ENCODE measurements around the gene TPRG1L. TPM values are rescaled to one million over a fixed set of nuclear protein-coding genes. Genes with fewer than 3 reads are reported as not detected.
"Not testable (repeated sequence)": the region's sequence is repeated elsewhere in the genome, so short reads cannot be mapped to it uniquely, and the experiment has no call there.

Gene TPRG1L
- total RNA-seq, 3 donors from 2014 or later (not counting 1 experiment from before 2014, with no cell fraction given) = 36.2 to 46.7 (median 37.9) TPM

DNA sequence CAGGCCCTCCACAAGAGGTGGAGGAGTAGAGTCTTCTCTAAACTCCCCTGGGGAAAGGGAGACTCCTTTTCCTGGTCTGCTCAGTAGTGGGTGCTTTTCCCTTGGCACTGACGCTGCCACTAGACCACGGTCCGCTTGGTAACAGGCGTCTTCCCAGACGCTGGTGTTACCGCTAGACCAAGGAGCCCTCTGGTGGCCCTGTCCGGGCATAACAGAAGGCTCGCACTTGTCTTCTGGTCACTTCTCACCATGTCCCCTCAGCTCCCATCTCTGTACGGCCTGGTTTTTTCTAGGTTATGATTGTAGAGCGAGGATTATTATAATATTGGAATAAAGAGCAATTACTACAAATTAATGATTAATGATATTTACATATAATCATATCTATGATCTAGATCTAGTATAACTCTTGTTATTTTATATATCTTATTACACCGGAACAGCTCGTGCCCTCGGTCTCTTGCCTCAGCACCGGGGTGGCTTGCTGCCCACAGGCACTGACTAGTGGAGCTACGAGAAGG, 3.6 kb upstream of the TPRG1L start:
- TF ChIP-seq, protein P1, sequence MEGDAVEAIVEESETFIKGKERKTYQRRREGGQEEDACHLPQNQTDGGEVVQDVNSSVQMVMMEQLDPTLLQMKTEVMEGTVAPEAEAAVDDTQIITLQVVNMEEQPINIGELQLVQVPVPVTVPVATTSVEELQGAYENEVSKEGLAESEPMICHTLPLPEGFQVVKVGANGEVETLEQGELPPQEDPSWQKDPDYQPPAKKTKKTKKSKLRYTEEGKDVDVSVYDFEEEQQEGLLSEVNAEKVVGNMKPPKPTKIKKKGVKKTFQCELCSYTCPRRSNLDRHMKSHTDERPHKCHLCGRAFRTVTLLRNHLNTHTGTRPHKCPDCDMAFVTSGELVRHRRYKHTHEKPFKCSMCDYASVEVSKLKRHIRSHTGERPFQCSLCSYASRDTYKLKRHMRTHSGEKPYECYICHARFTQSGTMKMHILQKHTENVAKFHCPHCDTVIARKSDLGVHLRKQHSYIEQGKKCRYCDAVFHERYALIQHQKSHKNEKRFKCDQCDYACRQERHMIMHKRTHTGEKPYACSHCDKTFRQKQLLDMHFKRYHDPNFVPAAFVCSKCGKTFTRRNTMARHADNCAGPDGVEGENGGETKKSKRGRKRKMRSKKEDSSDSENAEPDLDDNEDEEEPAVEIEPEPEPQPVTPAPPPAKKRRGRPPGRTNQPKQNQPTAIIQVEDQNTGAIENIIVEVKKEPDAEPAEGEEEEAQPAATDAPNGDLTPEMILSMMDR (IDR thresholded peaks at IDR 0.05) = peak; percentile 63
- DNase-seq = peak in 1 of 2 donors; percentile 40
- H3K4me1 ChIP-seq (ENCODE audit: control insufficient read depth, insufficient read depth, low read length) = peaks cover 38% of the 10 kb centered on the region
- H3K9me3 ChIP-seq (ENCODE audit: control insufficient read depth, insufficient read depth, low read length); H3K36me3 Mint-ChIP-seq; ATAC-seq; intact Hi-C loops (cut with micrococcal nuclease); H3K27me3 ChIP-seq (ENCODE audit: control insufficient read depth, insufficient read depth, low read length); H3K27me3 Mint-ChIP-seq (ENCODE audit: low read depth in 2 of 2); H3K27ac ChIP-seq (ENCODE audit: low read length); H3K4me3 ChIP-seq (ENCODE audit: low read length); H3K9me3 Mint-ChIP-seq; H3K36me3 ChIP-seq (ENCODE audit: control insufficient read depth, insufficient read depth, low read length): not testable (repeated sequence)
- peak overlapping the region; percentile 56 for H3K4me3 Mint-ChIP-seq
- 77% methylated on average over 5 of the region's 15 CpGs for WGBS (ENCODE audit: insufficient coverage)
- peak overlapping the region in 1 of 2 donors; percentile 19 for H3K27ac Mint-ChIP-seq
- peaks cover 50 to 51% of the 10 kb centered on the region in 2 donors for H3K4me1 Mint-ChIP-seq

DNA sequence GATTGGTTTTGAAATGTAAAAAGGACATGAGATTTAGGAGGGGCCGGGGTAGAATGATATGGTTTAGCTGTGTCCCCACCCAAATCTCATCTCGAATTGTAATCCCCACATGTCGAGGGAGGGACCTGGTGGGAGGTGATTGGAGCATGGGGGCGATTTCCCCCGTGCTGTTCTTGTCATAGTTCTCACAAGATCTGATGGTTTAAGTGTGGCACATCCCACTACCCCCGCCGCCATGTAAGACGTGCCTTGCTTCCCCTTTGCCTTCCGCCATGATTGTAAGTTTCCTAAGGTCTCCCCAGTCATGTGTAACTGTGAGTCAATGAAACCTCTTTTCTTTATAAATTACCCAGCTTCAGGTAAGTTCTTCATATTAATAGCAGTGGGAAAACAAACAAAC, 2.7 kb upstream of the TPRG1L start:
- H3K9me3 ChIP-seq (ENCODE audit: control insufficient read depth, insufficient read depth, low read length); intact Hi-C loops (cut with micrococcal nuclease); ATAC-seq; H3K4me3 ChIP-seq (ENCODE audit: low read length); H3K27me3 Mint-ChIP-seq (ENCODE audit: low read depth in 2 of 2); H3K36me3 ChIP-seq (ENCODE audit: control insufficient read depth, insufficient read depth, low read length); H3K36me3 Mint-ChIP-seq; H3K27ac ChIP-seq (ENCODE audit: low read length); H3K27me3 ChIP-seq (ENCODE audit: control insufficient read depth, insufficient read depth, low read length); H3K9me3 Mint-ChIP-seq; DNase-seq: not testable (repeated sequence)
- H3K4me1 ChIP-seq (ENCODE audit: control insufficient read depth, insufficient read depth, low read length) = peaks cover 38% of the 10 kb centered on the region
- peak overlapping the region; percentile 83 for H3K4me3 Mint-ChIP-seq
- H3K4me1 Mint-ChIP-seq = peaks cover 50 to 53% of the 10 kb centered on the region in 2 donors
- peak overlapping the region; percentile 94 to 99 for H3K27ac Mint-ChIP-seq
- WGBS (ENCODE audit: insufficient coverage) = 91% methylated on average over 9 of the region's 9 CpGs

DNA sequence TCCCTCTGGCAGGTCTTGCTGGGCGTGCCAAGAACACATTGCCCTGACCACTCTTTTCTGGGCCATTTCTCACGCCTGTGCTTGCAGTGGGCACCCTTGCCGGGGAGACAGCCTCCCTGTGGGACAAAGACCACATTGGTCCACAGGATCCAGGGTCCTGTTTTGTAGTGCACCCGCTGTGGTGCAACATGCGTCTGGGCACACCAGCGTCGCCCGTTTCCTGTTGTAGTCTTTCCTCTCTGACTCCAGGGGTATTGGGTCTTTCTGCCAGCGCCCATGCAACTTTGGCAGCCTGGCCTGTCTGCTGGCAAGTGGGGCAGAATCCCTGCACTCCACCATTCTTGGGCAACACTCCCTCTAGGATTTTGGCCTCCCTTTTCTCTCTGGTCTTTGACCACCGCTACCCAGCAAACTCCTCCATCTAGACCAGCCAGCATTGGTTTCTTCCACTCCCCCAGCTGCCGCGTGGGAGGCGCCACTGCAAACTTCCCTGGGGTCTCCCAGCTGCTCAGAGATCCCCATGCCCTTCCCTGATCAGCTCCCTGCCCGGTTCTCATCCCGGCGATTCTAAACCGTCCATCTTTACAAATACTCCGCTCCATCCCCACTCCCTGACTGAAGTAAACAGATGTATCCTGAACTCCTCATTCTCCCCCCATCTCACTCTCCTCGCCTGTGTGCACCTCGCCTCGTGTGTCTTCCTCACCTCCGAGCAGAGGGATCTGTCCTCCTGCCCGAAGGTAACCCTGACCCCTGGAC, 1.2 kb upstream of the TPRG1L start:
- Mint-ChIP-seq H3K9me3 (no peaks in the 10 kb centered on the region), H3K27me3 (ENCODE audit: low read depth in 2 of 2) (no peaks in the 10 kb centered on the region), H3K27ac (peak overlapping the region; percentile 94 to 99), H3K4me1 (peaks cover 50 to 53% of the 10 kb centered on the region in 2 donors), H3K4me3 (peak overlapping the region; percentile 99), H3K36me3 (no peaks in the 10 kb centered on the region)
- Histone ChIP-seq H3K27ac (ENCODE audit: low read length) (no peak overlapping the region), H3K9me3 (ENCODE audit: control insufficient read depth, insufficient read depth, low read length) (no peaks in the 10 kb centered on the region), H3K4me3 (ENCODE audit: low read length) (peak overlapping the region; percentile 91), H3K27me3 (ENCODE audit: control insufficient read depth, insufficient read depth, low read length) (no peaks in the 10 kb centered on the region), H3K4me1 (ENCODE audit: control insufficient read depth, insufficient read depth, low read length) (peaks cover 37% of the 10 kb centered on the region), H3K36me3 (ENCODE audit: control insufficient read depth, insufficient read depth, low read length) (peaks cover 11% of the 10 kb centered on the region)
- DNase-seq = peak in 1 of 2 donors; percentile 23
- ATAC-seq = no peak
- WGBS (ENCODE audit: insufficient coverage) = 40% methylated on average over 23 of the region's 23 CpGs
- TF ChIP-seq, protein P1 (IDR thresholded peaks at IDR 0.05) = no peak
- intact Hi-C loops (cut with micrococcal nuclease) = no loop called here

DNA sequence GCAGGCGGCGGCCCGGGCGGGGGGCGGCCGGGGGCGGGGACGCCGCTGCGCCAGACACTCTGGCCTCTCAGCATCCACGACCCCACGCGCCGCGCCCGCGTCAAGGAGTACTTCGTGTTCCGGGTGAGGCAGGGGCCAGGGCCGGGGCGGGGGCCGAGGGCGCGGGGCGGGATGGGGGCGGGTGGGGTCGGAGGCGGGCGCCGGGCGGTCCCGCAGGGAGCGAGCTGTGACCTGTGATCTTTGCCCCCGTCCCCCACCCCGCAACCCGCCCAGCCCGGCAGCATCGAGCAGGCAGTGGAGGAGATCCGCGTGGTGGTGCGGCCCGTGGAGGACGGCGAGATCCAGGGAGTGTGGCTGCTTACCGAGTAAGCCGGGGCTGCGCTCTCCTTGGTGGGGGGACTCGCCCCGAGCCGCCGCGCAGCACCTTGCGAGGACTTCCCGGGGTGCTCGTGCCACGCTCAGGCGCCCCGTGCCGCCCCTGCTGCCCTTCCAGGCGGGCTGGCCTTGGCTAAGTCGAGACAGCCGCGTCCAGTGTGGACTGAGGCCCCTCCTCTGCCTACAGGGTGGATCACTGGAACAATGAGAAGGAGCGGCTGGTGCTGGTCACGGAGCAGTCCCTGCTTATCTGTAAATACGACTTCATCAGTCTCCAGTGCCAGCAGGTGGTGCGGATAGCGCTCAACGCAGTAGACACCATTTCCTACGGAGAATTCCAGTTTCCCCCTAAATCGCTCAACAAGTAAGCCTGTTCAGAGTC, 514 bp downstream of the TPRG1L start:
- Mint-ChIP-seq H3K27me3 (ENCODE audit: low read depth in 2 of 2) (no peaks in the 10 kb centered on the region), H3K4me1 (peaks cover 41 to 49% of the 10 kb centered on the region in 2 donors), H3K9me3 (no peaks in the 10 kb centered on the region), H3K27ac (peak overlapping the region; percentile 94 to 99), H3K36me3 (no peaks in the 10 kb centered on the region), H3K4me3 (peak overlapping the region; percentile 99)
- WGBS (ENCODE audit: insufficient coverage) = 6% methylated on average over 71 of the region's 71 CpGs
- H3K9me3 ChIP-seq (ENCODE audit: control insufficient read depth, insufficient read depth, low read length) = no peaks in the 10 kb centered on the region
- H3K27ac ChIP-seq (ENCODE audit: low read length) = peak overlapping the region; percentile 8
- DNase-seq = peak; percentile 31 to 61
- peaks cover 28% of the 10 kb centered on the region for H3K4me1 ChIP-seq (ENCODE audit: control insufficient read depth, insufficient read depth, low read length)
- peak overlapping the region; percentile 34 for H3K4me3 ChIP-seq (ENCODE audit: low read length)
- H3K36me3 ChIP-seq (ENCODE audit: control insufficient read depth, insufficient read depth, low read length) = peaks cover 19% of the 10 kb centered on the region
- peak in 2 of 3 donors; percentile 6 to 40 for ATAC-seq
- TF ChIP-seq, protein P1 (IDR thresholded peaks at IDR 0.05) = no peak
- no peaks in the 10 kb centered on the region for H3K27me3 ChIP-seq (ENCODE audit: control insufficient read depth, insufficient read depth, low read length)
- intact Hi-C loops (cut with micrococcal nuclease) = no loop called here

All from natural killer cell (primary cell).